ENCODE data around the gene ADAMTS9.

Gene ADAMTS9

DNA sequence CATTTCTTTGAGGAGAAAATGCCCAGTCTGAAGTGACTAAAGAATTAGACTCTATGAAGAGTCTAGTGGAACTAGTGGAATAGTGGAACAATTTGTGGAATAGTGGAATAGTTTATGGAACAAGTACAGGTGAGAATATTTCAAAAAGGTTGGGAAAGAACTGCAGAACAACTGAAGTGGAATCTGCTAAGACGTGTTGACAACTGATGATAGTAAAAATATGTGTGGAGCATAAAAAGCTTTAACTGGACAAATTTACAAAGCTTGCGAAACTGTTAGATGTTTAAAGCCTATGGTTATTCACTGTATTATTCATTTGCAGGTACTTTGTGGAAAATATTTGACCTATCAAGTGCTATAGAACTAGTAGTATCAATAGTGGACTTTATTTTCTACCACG is 164.5 kb downstream of the ADAMTS9 start:
- Histone ChIP-seq H3K9me3 (ENCODE audit: control insufficient read depth in 1 of 2, low read length in 2 of 2) (peaks cover 3 to 7% of the 10 kb centered on the region in 2 donors), H3K36me3 (ENCODE audit: control insufficient read depth in 1 of 2, insufficient read depth in 2 of 2, low read length in 2 of 2) (no peaks in the 10 kb centered on the region), H3K4me1 (ENCODE audit: control insufficient read depth in 1 of 2, insufficient read depth in 2 of 2, low read length in 2 of 2) (no peaks in the 10 kb centered on the region), H3K27me3 (ENCODE audit: control insufficient read depth in 1 of 2, insufficient read depth in 2 of 2, low read length in 2 of 2) (no peaks in the 10 kb centered on the region), H3K9ac (ENCODE audit: low read depth in 1 of 2, low read length in 2 of 2) (no peak overlapping the region), H3K4me3 (ENCODE audit: low read depth in 1 of 2, low read length in 2 of 2) (no peak overlapping the region), H3K27ac (ENCODE audit: low read depth, low read length) (no peak overlapping the region)

DNA sequence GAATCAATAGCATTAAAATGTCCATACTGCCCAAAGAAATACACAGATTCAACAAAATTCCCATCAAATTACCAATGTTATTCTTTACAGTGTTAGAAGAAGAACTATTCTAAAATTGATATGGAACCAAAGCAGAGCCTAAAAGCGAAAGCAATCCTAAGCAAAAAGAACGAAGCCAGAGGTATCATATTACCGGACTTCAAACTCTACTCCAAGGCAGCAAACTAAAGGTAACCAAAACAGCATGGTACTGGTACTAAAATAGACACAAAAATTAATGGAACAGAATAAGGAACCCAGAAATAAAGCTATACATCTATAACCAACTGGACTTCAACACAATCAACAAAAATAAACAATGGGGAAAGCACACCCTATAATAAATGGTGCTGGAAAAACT is 167.5 kb downstream of the ADAMTS9 start:
- Histone ChIP-seq H3K9me3 (ENCODE audit: control insufficient read depth in 1 of 2, low read length in 2 of 2) (peaks cover 3 to 7% of the 10 kb centered on the region in 2 donors), H3K36me3 (ENCODE audit: control insufficient read depth in 1 of 2, insufficient read depth in 2 of 2, low read length in 2 of 2) (peaks cover 0 to 4% of the 10 kb centered on the region in 2 donors), H3K4me3 (ENCODE audit: low read depth in 1 of 2, low read length in 2 of 2) (no peak overlapping the region), H3K27ac (ENCODE audit: low read depth, low read length) (no peak overlapping the region), H3K9ac (ENCODE audit: low read depth in 1 of 2, low read length in 2 of 2) (no peak overlapping the region), H3K4me1 (ENCODE audit: control insufficient read depth in 1 of 2, insufficient read depth in 2 of 2, low read length in 2 of 2) (no peaks in the 10 kb centered on the region), H3K27me3 (ENCODE audit: control insufficient read depth in 1 of 2, insufficient read depth in 2 of 2, low read length in 2 of 2) (no peaks in the 10 kb centered on the region)

- Histone ChIP-seq H3K9ac (ENCODE audit: low read depth in 1 of 2, low read length in 2 of 2) (no peak overlapping the region), H3K27ac (ENCODE audit: low read depth, low read length) (no peak overlapping the region), H3K36me3 (ENCODE audit: control insufficient read depth in 1 of 2, insufficient read depth in 2 of 2, low read length in 2 of 2) (peaks cover 0 to 4% of the 10 kb centered on the region in 2 donors), H3K4me3 (ENCODE audit: low read depth in 1 of 2, low read length in 2 of 2) (no peak overlapping the region), H3K9me3 (ENCODE audit: control insufficient read depth in 1 of 2, low read length in 2 of 2) (peaks cover 0 to 7% of the 10 kb centered on the region in 2 donors), H3K27me3 (ENCODE audit: control insufficient read depth in 1 of 2, insufficient read depth in 2 of 2, low read length in 2 of 2) (no peaks in the 10 kb centered on the region), H3K4me1 (ENCODE audit: control insufficient read depth in 1 of 2, insufficient read depth in 2 of 2, low read length in 2 of 2) (no peaks in the 10 kb centered on the region)
These were observed 168.8 kb downstream of the ADAMTS9 start for GRCh38 chr3:64518950-64519349.

GRCh38 chr3:64518496-64518895 is 169.3 kb downstream of the ADAMTS9 start:
- H3K4me3 ChIP-seq (ENCODE audit: low read depth in 1 of 2, low read length in 2 of 2): no peak overlapping the region
- no peaks in the 10 kb centered on the region for H3K4me1 ChIP-seq (ENCODE audit: control insufficient read depth in 1 of 2, insufficient read depth in 2 of 2, low read length in 2 of 2)
- peaks cover 0 to 4% of the 10 kb centered on the region in 2 donors for H3K36me3 ChIP-seq (ENCODE audit: control insufficient read depth in 1 of 2, insufficient read depth in 2 of 2, low read length in 2 of 2)
- no peaks in the 10 kb centered on the region for H3K27me3 ChIP-seq (ENCODE audit: control insufficient read depth in 1 of 2, insufficient read depth in 2 of 2, low read length in 2 of 2)
- no peak overlapping the region for H3K27ac ChIP-seq (ENCODE audit: low read depth, low read length)
- no peak overlapping the region for H3K9ac ChIP-seq (ENCODE audit: low read depth in 1 of 2, low read length in 2 of 2)
- H3K9me3 ChIP-seq (ENCODE audit: control insufficient read depth in 1 of 2, low read length in 2 of 2): peaks cover 0 to 6% of the 10 kb centered on the region in 2 donors

DNA sequence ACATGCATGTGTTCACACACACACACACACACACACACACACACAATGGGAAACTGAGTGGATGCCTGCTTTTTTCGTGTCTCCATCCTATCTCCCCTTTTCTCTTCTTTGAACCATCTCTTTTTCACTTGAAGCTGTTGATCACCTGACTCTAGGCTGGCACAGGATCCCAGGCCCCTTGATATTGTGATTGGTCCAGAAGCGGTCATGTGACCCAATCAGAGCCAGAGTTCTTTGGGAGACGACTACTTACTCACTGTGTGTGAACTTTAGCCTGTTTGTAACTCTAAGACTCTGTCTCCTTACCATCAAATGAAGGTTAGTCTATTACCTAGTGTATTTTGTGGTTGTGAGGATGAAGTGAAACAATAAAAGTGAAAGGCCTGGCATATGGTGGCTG is 172.9 kb downstream of the ADAMTS9 start:
- H3K27me3 ChIP-seq (ENCODE audit: control insufficient read depth in 1 of 2, insufficient read depth in 2 of 2, low read length in 2 of 2): no peaks in the 10 kb centered on the region
- no peak overlapping the region for H3K4me3 ChIP-seq (ENCODE audit: low read depth in 1 of 2, low read length in 2 of 2)
- peaks cover 0 to 4% of the 10 kb centered on the region in 2 donors for H3K36me3 ChIP-seq (ENCODE audit: control insufficient read depth in 1 of 2, insufficient read depth in 2 of 2, low read length in 2 of 2)
- H3K27ac ChIP-seq (ENCODE audit: low read depth, low read length): no peak overlapping the region
- H3K9me3 ChIP-seq (ENCODE audit: control insufficient read depth in 1 of 2, low read length in 2 of 2): no peaks in the 10 kb centered on the region
- H3K9ac ChIP-seq (ENCODE audit: low read depth in 1 of 2, low read length in 2 of 2): no peak overlapping the region
- no peaks in the 10 kb centered on the region for H3K4me1 ChIP-seq (ENCODE audit: control insufficient read depth in 1 of 2, insufficient read depth in 2 of 2, low read length in 2 of 2)

GRCh38 chr3:64509206-64509605 is 178.6 kb downstream of the ADAMTS9 start:
- no peaks in the 10 kb centered on the region for H3K36me3 ChIP-seq (ENCODE audit: control insufficient read depth in 1 of 2, insufficient read depth in 2 of 2, low read length in 2 of 2)
- no peak overlapping the region for H3K27ac ChIP-seq (ENCODE audit: low read depth, low read length)
- no peaks in the 10 kb centered on the region for H3K9me3 ChIP-seq (ENCODE audit: control insufficient read depth in 1 of 2, low read length in 2 of 2)
- no peak overlapping the region for H3K9ac ChIP-seq (ENCODE audit: low read depth in 1 of 2, low read length in 2 of 2)
- no peaks in the 10 kb centered on the region for H3K27me3 ChIP-seq (ENCODE audit: control insufficient read depth in 1 of 2, insufficient read depth in 2 of 2, low read length in 2 of 2)
- H3K4me3 ChIP-seq (ENCODE audit: low read depth in 1 of 2, low read length in 2 of 2): no peak overlapping the region
- no peaks in the 10 kb centered on the region for H3K4me1 ChIP-seq (ENCODE audit: control insufficient read depth in 1 of 2, insufficient read depth in 2 of 2, low read length in 2 of 2)

GRCh38 chr3:64508140-64508539 is 179.7 kb downstream of the ADAMTS9 start:
- H3K36me3 ChIP-seq (ENCODE audit: control insufficient read depth in 1 of 2, insufficient read depth in 2 of 2, low read length in 2 of 2): no peaks in the 10 kb centered on the region
- no peak overlapping the region for H3K27ac ChIP-seq (ENCODE audit: low read depth, low read length)
- no peak overlapping the region for H3K4me3 ChIP-seq (ENCODE audit: low read depth in 1 of 2, low read length in 2 of 2)
- no peaks in the 10 kb centered on the region for H3K4me1 ChIP-seq (ENCODE audit: control insufficient read depth in 1 of 2, insufficient read depth in 2 of 2, low read length in 2 of 2)
- no peak overlapping the region for H3K9ac ChIP-seq (ENCODE audit: low read depth in 1 of 2, low read length in 2 of 2)
- no peaks in the 10 kb centered on the region for H3K9me3 ChIP-seq (ENCODE audit: control insufficient read depth in 1 of 2, low read length in 2 of 2)
- no peaks in the 10 kb centered on the region for H3K27me3 ChIP-seq (ENCODE audit: control insufficient read depth in 1 of 2, insufficient read depth in 2 of 2, low read length in 2 of 2)

GRCh38 chr3:64506255-64506654 is 181.5 kb downstream of the ADAMTS9 start:
- Histone ChIP-seq H3K36me3 (ENCODE audit: control insufficient read depth in 1 of 2, insufficient read depth in 2 of 2, low read length in 2 of 2) (no peaks in the 10 kb centered on the region), H3K4me1 (ENCODE audit: control insufficient read depth in 1 of 2, insufficient read depth in 2 of 2, low read length in 2 of 2) (no peaks in the 10 kb centered on the region), H3K4me3 (ENCODE audit: low read depth in 1 of 2, low read length in 2 of 2) (no peak overlapping the region), H3K9ac (ENCODE audit: low read depth in 1 of 2, low read length in 2 of 2) (no peak overlapping the region), H3K27ac (ENCODE audit: low read depth, low read length) (no peak overlapping the region), H3K27me3 (ENCODE audit: control insufficient read depth in 1 of 2, insufficient read depth in 2 of 2, low read length in 2 of 2) (no peaks in the 10 kb centered on the region), H3K9me3 (ENCODE audit: control insufficient read depth in 1 of 2, low read length in 2 of 2) (no peaks in the 10 kb centered on the region)

GRCh38 chr3:64505419-64505818 is 182.4 kb downstream of the ADAMTS9 start:
- H3K4me1 ChIP-seq (ENCODE audit: control insufficient read depth in 1 of 2, insufficient read depth in 2 of 2, low read length in 2 of 2): peaks cover 0 to 3% of the 10 kb centered on the region in 2 donors
- no peak overlapping the region for H3K9ac ChIP-seq (ENCODE audit: low read depth in 1 of 2, low read length in 2 of 2)
- H3K4me3 ChIP-seq (ENCODE audit: low read depth in 1 of 2, low read length in 2 of 2): no peak overlapping the region
- no peaks in the 10 kb centered on the region for H3K27me3 ChIP-seq (ENCODE audit: control insufficient read depth in 1 of 2, insufficient read depth in 2 of 2, low read length in 2 of 2)
- H3K36me3 ChIP-seq (ENCODE audit: control insufficient read depth in 1 of 2, insufficient read depth in 2 of 2, low read length in 2 of 2): no peaks in the 10 kb centered on the region
- H3K27ac ChIP-seq (ENCODE audit: low read depth, low read length): no peak overlapping the region
- no peaks in the 10 kb centered on the region for H3K9me3 ChIP-seq (ENCODE audit: control insufficient read depth in 1 of 2, low read length in 2 of 2)

DNA sequence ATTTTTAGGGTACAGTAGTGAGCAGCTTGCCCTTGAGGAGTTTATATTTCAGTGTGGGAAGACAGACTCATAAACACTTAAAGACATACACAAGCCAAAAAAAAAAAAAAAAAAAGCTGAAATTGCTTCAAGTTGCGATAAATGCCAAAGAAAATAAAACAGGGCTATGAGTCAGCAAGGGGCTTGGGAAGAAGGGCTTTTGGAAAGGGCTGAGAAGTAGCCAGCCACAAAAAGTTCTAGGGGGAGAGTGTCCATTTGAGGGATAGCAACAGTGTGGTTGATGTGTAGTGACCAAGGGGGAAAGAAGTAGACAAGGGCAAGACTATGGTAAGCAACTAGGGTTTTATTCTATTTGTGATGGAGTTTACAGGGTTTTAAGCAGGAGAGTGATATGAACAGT is 185.5 kb downstream of the ADAMTS9 start:
- no peaks in the 10 kb centered on the region for H3K9me3 ChIP-seq (ENCODE audit: control insufficient read depth in 1 of 2, low read length in 2 of 2)
- H3K36me3 ChIP-seq (ENCODE audit: control insufficient read depth in 1 of 2, insufficient read depth in 2 of 2, low read length in 2 of 2): no peaks in the 10 kb centered on the region
- H3K27me3 ChIP-seq (ENCODE audit: control insufficient read depth in 1 of 2, insufficient read depth in 2 of 2, low read length in 2 of 2): no peaks in the 10 kb centered on the region
- no peak overlapping the region for H3K27ac ChIP-seq (ENCODE audit: low read depth, low read length)
- H3K4me3 ChIP-seq (ENCODE audit: low read depth in 1 of 2, low read length in 2 of 2): no peak overlapping the region
- no peak overlapping the region for H3K9ac ChIP-seq (ENCODE audit: low read depth in 1 of 2, low read length in 2 of 2)
- H3K4me1 ChIP-seq (ENCODE audit: control insufficient read depth in 1 of 2, insufficient read depth in 2 of 2, low read length in 2 of 2): peaks cover 0 to 3% of the 10 kb centered on the region in 2 donors

DNA sequence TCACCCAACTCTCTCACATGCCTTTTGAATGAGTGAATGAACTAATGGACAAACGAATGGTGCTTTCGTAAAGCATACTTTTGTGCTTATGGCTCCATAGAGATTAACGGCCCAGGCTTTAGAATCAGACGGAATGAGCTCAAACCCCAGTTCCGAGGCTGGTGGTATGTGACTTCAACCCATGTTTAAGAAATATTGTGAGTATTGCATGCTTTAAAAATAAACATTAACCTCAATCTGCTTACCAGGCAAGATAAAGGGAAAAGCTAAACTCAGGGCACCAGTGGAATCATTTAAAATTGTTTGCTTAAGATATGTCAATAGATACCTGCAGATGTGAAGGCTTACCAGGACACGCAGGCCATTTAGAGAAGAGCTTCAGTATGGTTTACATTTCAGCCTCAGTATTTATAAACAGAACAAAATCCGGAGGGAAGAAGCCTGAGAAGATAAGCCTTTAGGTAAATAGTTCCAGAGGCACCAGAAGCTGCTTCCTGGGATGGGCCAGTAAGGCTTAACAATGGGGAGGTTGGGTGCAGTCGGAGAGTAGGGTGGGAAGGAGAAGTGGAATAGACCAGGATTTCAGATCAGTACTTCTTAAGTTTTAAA is 186.4 kb downstream of the ADAMTS9 start:
- H3K27ac ChIP-seq (ENCODE audit: low read depth, low read length): no peak overlapping the region
- H3K9ac ChIP-seq (ENCODE audit: low read depth in 1 of 2, low read length in 2 of 2): no peak overlapping the region

More for the DNA sequence above, 186.4 kb downstream of the ADAMTS9 start:
- Histone ChIP-seq H3K9me3 (ENCODE audit: control insufficient read depth in 1 of 2, low read length in 2 of 2) (no peaks in the 10 kb centered on the region), H3K27me3 (ENCODE audit: control insufficient read depth in 1 of 2, insufficient read depth in 2 of 2, low read length in 2 of 2) (no peaks in the 10 kb centered on the region), H3K4me1 (ENCODE audit: control insufficient read depth in 1 of 2, insufficient read depth in 2 of 2, low read length in 2 of 2) (peaks cover 0 to 3% of the 10 kb centered on the region in 2 donors), H3K36me3 (ENCODE audit: control insufficient read depth in 1 of 2, insufficient read depth in 2 of 2, low read length in 2 of 2) (no peaks in the 10 kb centered on the region), H3K4me3 (ENCODE audit: low read depth in 1 of 2, low read length in 2 of 2) (no peak overlapping the region)

Measured in duodenal mucosa (tissue), 2 donors.